IMR-90 (cell line): Measurements from ENCODE around the gene NUDT7. TPM values are rescaled to one million over a fixed set of nuclear protein-coding genes. Genes with fewer than 3 reads are reported as not detected.

ENCODE experiments used
- CTCF ChIP-seq: conservative IDR thresholded peaks from 2 replicates; pipeline ENCODE4 v1.5.1; 2012; ENCODE audit warnings: mild to moderate bottlenecking, low read depth, low read length, improper control_type of control experiment
- NFE2L2 ChIP-seq: fragments of 150-350 bp; IDR thresholded peaks from 2 replicates; pipeline ENCODE4 v1.6.1; 2016; ENCODE audit warnings: low read depth, mild to moderate bottlenecking, low read length
- polyA plus RNA-seq, 3 experiments: library from polyadenylated mRNA; depleted of rRNA; stranded (reverse); fragments of >200 nt; gene quantifications; 2 replicates each; pipeline ENCODE4 v1.2.3, GENCODE V29; 2012; ENCODE audit warnings: low replicate concordance in 1 of 3
- total RNA-seq: library from RNA; depleted of rRNA; stranded (reverse); fragments of >200 nt; gene quantifications from 2 replicates; pipeline ENCODE4 v1.2.3, GENCODE V29; 2012

Gene NUDT7
- total and polyA plus RNA-seq, 2 of the 4 experiments (the other 2 are of a cell fraction), result 4.3 to 6.2 TPM

DNA sequence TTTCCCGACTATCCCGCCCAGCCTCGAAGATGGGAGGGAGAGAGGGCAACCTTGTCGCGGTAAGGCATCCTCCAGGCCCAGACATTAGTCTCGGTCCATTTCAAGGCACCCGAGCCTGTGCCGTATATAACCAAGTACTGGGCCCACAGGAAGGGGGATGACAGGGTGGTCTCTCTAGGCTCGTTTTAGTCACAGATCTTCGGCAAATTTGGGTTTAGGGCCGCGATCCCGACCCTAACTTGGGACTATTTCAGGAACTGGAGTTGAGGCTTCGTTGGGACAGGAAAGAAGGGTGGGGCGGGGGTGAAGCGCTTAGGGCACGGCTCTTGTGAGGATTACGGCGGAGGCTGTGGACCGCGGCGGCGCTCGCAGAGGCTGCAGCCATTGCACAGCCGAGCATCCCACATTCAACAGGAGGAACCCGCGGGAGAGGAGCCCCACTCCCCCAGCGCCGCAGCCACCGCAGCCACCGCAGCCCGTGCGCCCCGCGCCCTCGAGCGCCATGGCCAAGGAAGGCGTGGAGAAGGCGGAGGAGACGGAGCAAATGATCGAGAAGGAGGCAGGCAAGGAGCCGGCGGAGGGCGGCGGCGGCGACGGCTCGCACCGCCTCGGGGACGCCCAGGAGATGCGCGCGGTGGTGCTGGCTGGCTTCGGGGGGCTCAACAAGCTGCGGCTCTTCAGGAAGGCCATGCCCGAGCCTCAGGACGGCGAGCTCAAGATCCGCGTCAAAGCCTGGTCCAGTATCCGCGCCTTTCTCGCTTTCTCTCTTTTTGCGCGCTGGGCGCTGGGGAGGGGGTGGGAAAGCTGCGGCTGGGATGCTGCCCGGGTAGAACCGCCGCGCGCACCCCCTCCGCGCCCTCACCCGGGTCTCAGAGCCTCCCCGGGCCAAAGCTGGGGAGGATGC, 66.1 kb downstream of the NUDT7 start, which contains the start of gene VAT1L (continued):
- TF ChIP-seq CTCF (no peak), NFE2L2 (no peak)
